Glomerular endothelial cell (primary cell): ENCODE data around the gene RNF114. TPM values are rescaled to one million over a fixed set of nuclear protein-coding genes. Genes with fewer than 3 reads are reported as not detected.
"Not testable (repeated sequence)": the region's sequence is repeated elsewhere in the genome, so short reads cannot be mapped to it uniquely, and the experiment has no call there.

Experiments
- DNase-seq: peaks from one replicate; pipeline ENCODE4 v3.0.0-alpha.2; 2011; ENCODE audit warnings: low read depth, low spot score; ENCODE audit errors: extremely low read depth
- total RNA-seq: library from RNA; depleted of rRNA; stranded (reverse); fragments of >200 nt; gene quantifications from 2 replicates; pipeline ENCODE4 v1.2.3, GENCODE V29; 2015

RNF114 gene
- total RNA-seq, 1 donor from 2014 or later = 156 TPM

- no peak for DNase-seq
Measured at GRCh38 chr20:49961413-49961812, 25.2 kb downstream of the RNF114 start.

GRCh38 chr20:49964964-49965780 is 29.0 kb downstream of the RNF114 start:
- no peak for DNase-seq

GRCh38 chr20:49965781-49966305 is 29.6 kb downstream of the RNF114 start:
- DNase-seq = no peak

GRCh38 chr20:49966861-49967260 is 30.7 kb downstream of the RNF114 start:
- no peak for DNase-seq

GRCh38 chr20:49969234-49969633 is 33.0 kb downstream of the RNF114 start:
- DNase-seq = no peak

GRCh38 chr20:49969946-49970345 is 33.7 kb downstream of the RNF114 start:
- no peak for DNase-seq

- DNase-seq = no peak
Measured at GRCh38 chr20:49970498-49970897, 34.3 kb downstream of the RNF114 start.

- no peak for DNase-seq
Measured at GRCh38 chr20:49973981-49974380, 37.8 kb downstream of the RNF114 start.

GRCh38 chr20:49976542-49976941 is 40.3 kb downstream of the RNF114 start:
- no peak for DNase-seq

GRCh38 chr20:49977740-49978139 is 41.5 kb downstream of the RNF114 start:
- not testable (repeated sequence) for DNase-seq

GRCh38 chr20:49978685-49979029 is 42.5 kb downstream of the RNF114 start:
- DNase-seq = no peak

- DNase-seq = no peak
Measured at GRCh38 chr20:49979030-49979832, 43.0 kb downstream of the RNF114 start.

- no peak for DNase-seq
Measured at GRCh38 chr20:49980140-49981008, 44.2 kb downstream of the RNF114 start.

- no peak for DNase-seq
Measured at GRCh38 chr20:49981218-49982071, 45.2 kb downstream of the RNF114 start.

- no peak for DNase-seq
Measured at GRCh38 chr20:49982072-49982345, 45.8 kb downstream of the RNF114 start.

- no peak for DNase-seq
Measured at GRCh38 chr20:49982346-49983122, 46.3 kb downstream of the RNF114 start, which contains the start of gene SNAI1. Gene SNAI1 (plus strand): TSS chr20:49982980. CDS start chr20:49983060, 80 bp downstream.

GRCh38 chr20:49983123-49983847 is 47.1 kb downstream of the RNF114 start:
- DNase-seq = no peak

- DNase-seq = no peak
Measured at GRCh38 chr20:49983848-49984408, 47.7 kb downstream of the RNF114 start.
